ENCODE results near the gene DNAJC17.

The DNAJC17 gene

GRCh38 chr15:40789999-40790398, 17.3 kb downstream of the DNAJC17 start:
- no peak for DNase-seq

GRCh38 chr15:40789119-40789518, 18.2 kb downstream of the DNAJC17 start:
- no peak for DNase-seq

GRCh38 chr15:40787991-40788390, 19.3 kb downstream of the DNAJC17 start:
- DNase-seq, result no peak

GRCh38 chr15:40787344-40787841, 19.9 kb downstream of the DNAJC17 start:
- DNase-seq, result peak; percentile 20

- DNase-seq, result no peak
Measured at GRCh38 chr15:40785814-40786213, 21.5 kb downstream of the DNAJC17 start.

GRCh38 chr15:40785164-40785563, 22.1 kb downstream of the DNAJC17 start:
- peak; percentile 10 for DNase-seq

GRCh38 chr15:40782609-40783227, 24.6 kb downstream of the DNAJC17 start:
- DNase-seq, result peak; percentile 76

GRCh38 chr15:40776537-40777141, 30.6 kb downstream of the DNAJC17 start:
- no peak for DNase-seq

GRCh38 chr15:40775740-40776536, 31.3 kb downstream of the DNAJC17 start:
- no peak for DNase-seq

- DNase-seq, result no peak
Measured at GRCh38 chr15:40775007-40775406, 32.3 kb downstream of the DNAJC17 start.

GRCh38 chr15:40773902-40774301, 33.4 kb downstream of the DNAJC17 start:
- DNase-seq, result no peak

GRCh38 chr15:40773496-40773895, 33.8 kb downstream of the DNAJC17 start:
- DNase-seq, result no peak

- DNase-seq, result no peak
Measured at GRCh38 chr15:40772014-40772413, 35.3 kb downstream of the DNAJC17 start.

GRCh38 chr15:40771242-40771641, 36.0 kb downstream of the DNAJC17 start:
- no peak for DNase-seq

- no peak for DNase-seq
Measured at GRCh38 chr15:40770147-40770721, 37.0 kb downstream of the DNAJC17 start.

- no peak for DNase-seq
Measured at GRCh38 chr15:40769274-40770146, 37.8 kb downstream of the DNAJC17 start, which contains the start of gene C15orf62. TSS of gene C15orf62 (plus strand) at chr15:40769980. CDS start at chr15:40770496, 516 bp downstream.

- no peak for DNase-seq
Measured at GRCh38 chr15:40768521-40769273, 38.6 kb downstream of the DNAJC17 start.

GRCh38 chr15:40767838-40768500, 39.3 kb downstream of the DNAJC17 start:
- DNase-seq, result no peak

GRCh38 chr15:40766906-40767837, 40.1 kb downstream of the DNAJC17 start:
- DNase-seq, result no peak

All from OCI-M1 (cell line).